LHCN-M2 (cell line): ENCODE data around the gene SLC4A8. TPM values are rescaled to one million over a fixed set of nuclear protein-coding genes. Genes with fewer than 3 reads are reported as not detected.

ENCODE experiments used
- DNase-seq: peaks from one replicate; pipeline ENCODE4 v3.0.0-alpha.2; 2012; ENCODE audit warnings: low read depth
- total RNA-seq: library from RNA; depleted of rRNA; stranded (reverse); fragments of >200 nt; gene quantifications from 2 replicates; pipeline ENCODE4 v1.2.3, GENCODE V29; 2014; rRNA removed

SLC4A8 gene
- total RNA-seq, 1 experiment from 2014 or later = 2.7 TPM

- no peak for DNase-seq
Observed at GRCh38 chr12:51525518-51525917, 100.9 kb downstream of the SLC4A8 start.

- DNase-seq = no peak
Observed at GRCh38 chr12:51527966-51528365, 103.3 kb downstream of the SLC4A8 start.

GRCh38 chr12:51528852-51529650, 104.4 kb downstream of the SLC4A8 start:
- peak; percentile 22 for DNase-seq

- no peak for DNase-seq
Observed at GRCh38 chr12:51529651-51529970, 105.0 kb downstream of the SLC4A8 start.

- DNase-seq = no peak
Observed at GRCh38 chr12:51530208-51530607, 105.6 kb downstream of the SLC4A8 start.

GRCh38 chr12:51531284-51531977, 106.8 kb downstream of the SLC4A8 start:
- DNase-seq = no peak

- DNase-seq = peak; percentile 71
Observed at GRCh38 chr12:51531978-51532497, 107.4 kb downstream of the SLC4A8 start.

GRCh38 chr12:51533799-51534198, 109.2 kb downstream of the SLC4A8 start:
- peak; percentile 29 for DNase-seq

GRCh38 chr12:51534216-51535074, 109.8 kb downstream of the SLC4A8 start:
- DNase-seq = no peak

- DNase-seq = peak; percentile 27
Observed at GRCh38 chr12:51536159-51536558, 111.5 kb downstream of the SLC4A8 start.

- DNase-seq = no peak
Observed at GRCh38 chr12:51538149-51538548, 113.5 kb downstream of the SLC4A8 start.

- no peak for DNase-seq
Observed at GRCh38 chr12:51538599-51538998, 114.0 kb downstream of the SLC4A8 start.

GRCh38 chr12:51540996-51541395, 116.4 kb downstream of the SLC4A8 start:
- DNase-seq = no peak

- DNase-seq = no peak
Observed at GRCh38 chr12:51546097-51546496, 121.5 kb downstream of the SLC4A8 start.

GRCh38 chr12:51547606-51548005, 123.0 kb downstream of the SLC4A8 start:
- no peak for DNase-seq

GRCh38 chr12:51548241-51548640, 123.6 kb downstream of the SLC4A8 start:
- DNase-seq = peak; percentile 22

GRCh38 chr12:51549637-51550036, 125.0 kb downstream of the SLC4A8 start:
- peak; percentile 88 for DNase-seq

Other genes starting within 250 kb of the SLC4A8 start
- 1.2 and 1.8 TPM in 2 replicates for gene POU6F1, start 206.8 kb upstream of the SLC4A8 start, total RNA-seq
- 147 and 195 TPM in 2 replicates for gene DAZAP2, start 186.0 kb upstream of the SLC4A8 start, total RNA-seq
- gene SMAGP, start 154.4 kb upstream of the SLC4A8 start, total RNA-seq = 16.2 and 23.0 TPM in 2 replicates
- gene BIN2, start 100.7 kb upstream of the SLC4A8 start, total RNA-seq = not detected in 2 replicates
- not detected in 2 replicates for gene CELA1, start 78.2 kb upstream of the SLC4A8 start, total RNA-seq
- 0.13 TPM in 1 of 2 replicates, not detected in the other for gene GALNT6, start 33.4 kb upstream of the SLC4A8 start, total RNA-seq
- gene SCN8A, start 166.4 kb downstream of the SLC4A8 start, total RNA-seq = 7.2 and 7.4 TPM in 2 replicates